ENCODE measurements around the gene BET1L. TPM values are rescaled to one million over a fixed set of nuclear protein-coding genes. Genes with fewer than 3 reads are reported as not detected.
"Not testable (repeated sequence)": the region's sequence is repeated elsewhere in the genome, so short reads cannot be mapped to it uniquely, and the experiment has no call there.

Gene BET1L
- total RNA-seq, 1 donor from 2014 or later, result 15.2 TPM

DNA sequence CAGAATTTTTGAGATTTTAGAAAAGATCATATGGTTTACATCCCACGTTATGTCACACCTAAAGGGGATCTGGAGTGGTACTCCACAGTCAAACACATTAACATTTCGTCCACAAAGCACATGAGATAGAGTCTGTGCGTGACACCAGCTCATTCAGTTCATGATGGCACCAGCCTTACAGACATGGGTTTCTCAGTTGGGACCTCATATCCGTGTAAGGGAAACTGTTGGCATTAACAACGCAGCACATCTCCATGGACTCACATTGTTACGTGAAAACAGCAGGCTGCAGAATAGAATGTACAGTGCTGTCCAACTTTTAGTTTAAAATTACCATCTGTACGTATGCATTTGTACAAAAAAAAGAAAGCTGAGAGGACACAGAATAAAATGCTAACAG lies 14.3 kb upstream of the BET1L start:
- no peak for DNase-seq (ENCODE audit: low read depth)
- TF ChIP-seq, protein P1, sequence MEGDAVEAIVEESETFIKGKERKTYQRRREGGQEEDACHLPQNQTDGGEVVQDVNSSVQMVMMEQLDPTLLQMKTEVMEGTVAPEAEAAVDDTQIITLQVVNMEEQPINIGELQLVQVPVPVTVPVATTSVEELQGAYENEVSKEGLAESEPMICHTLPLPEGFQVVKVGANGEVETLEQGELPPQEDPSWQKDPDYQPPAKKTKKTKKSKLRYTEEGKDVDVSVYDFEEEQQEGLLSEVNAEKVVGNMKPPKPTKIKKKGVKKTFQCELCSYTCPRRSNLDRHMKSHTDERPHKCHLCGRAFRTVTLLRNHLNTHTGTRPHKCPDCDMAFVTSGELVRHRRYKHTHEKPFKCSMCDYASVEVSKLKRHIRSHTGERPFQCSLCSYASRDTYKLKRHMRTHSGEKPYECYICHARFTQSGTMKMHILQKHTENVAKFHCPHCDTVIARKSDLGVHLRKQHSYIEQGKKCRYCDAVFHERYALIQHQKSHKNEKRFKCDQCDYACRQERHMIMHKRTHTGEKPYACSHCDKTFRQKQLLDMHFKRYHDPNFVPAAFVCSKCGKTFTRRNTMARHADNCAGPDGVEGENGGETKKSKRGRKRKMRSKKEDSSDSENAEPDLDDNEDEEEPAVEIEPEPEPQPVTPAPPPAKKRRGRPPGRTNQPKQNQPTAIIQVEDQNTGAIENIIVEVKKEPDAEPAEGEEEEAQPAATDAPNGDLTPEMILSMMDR (conservative IDR thresholded peaks at IDR 0.05; ENCODE audit: low read depth, low read length), result no peak
- H3K4me3 ChIP-seq (ENCODE audit: low read depth, low read length), result no peak overlapping the region

DNA sequence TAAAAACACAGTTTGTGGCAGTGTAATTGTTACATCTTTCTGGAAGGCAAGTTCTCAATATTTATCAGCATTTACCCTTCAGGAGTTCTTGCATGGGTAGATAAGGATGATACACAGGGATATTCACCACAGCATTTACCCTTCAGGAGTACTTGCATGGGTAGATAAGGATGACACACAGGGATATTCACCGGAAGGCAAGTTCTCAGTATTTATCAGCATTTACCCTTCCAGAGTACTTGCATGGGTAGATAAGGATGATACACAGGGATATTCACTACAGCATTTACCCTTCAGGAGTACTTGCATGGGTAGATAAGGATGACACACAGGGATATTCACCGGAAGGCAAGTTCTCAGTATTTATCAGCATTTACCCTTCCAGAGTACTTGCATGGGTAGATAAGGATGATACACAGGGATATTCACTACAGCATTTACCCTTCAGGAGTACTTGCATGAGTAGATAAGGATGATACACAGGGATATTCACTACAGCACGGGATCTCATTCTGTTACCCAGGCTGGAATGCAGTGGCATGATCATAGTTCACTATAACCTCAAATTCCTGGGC lies 13.5 kb upstream of the BET1L start:
- H3K4me3 ChIP-seq (ENCODE audit: low read depth, low read length), result not testable (repeated sequence)

DNA sequence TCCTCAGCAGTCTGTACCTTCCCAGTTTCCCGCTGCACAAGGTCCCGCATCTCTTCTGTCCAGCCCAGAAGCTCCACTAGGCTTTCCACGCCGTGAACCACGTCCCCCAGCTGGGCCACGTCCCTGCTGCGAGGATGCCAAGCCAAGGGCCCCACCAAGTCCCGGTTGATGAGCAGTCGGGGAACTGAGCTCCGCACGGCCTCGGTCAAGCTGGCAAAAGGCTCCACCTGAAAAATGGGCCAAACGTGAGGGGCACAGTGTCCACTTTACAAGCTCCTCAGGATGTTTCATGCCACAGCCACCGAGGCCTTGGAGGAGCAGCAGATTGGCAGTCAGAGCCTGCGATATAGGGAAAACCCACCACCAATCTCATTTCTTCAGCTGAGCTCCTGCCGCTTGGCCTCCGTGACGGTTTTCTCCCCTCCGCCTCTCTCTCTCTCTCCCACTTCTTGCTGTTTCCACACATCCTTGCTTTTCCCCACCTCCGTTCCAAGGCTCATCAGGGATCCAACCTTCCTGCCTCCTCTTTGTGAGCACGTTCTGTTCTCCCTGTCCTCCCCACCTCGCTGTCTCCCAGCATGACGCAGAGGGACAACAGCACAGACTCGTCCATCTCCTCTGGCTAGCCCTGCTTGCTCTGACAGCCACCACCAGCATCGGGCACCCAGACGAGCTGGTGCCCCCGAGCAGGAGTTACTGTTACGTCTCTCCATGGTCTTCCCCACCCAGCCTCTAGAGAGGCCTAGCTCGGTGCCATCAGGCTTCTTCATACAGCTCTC lies 11.8 kb upstream of the BET1L start:
- no peak overlapping the region for H3K4me3 ChIP-seq (ENCODE audit: low read depth, low read length)
- TF ChIP-seq, protein P1 (conservative IDR thresholded peaks at IDR 0.05; ENCODE audit: low read depth, low read length), result no peak
- no peak for DNase-seq (ENCODE audit: low read depth)

More for the DNA sequence above, 13.5 kb upstream of the BET1L start:
- DNase-seq (ENCODE audit: low read depth), result not testable (repeated sequence)

DNA sequence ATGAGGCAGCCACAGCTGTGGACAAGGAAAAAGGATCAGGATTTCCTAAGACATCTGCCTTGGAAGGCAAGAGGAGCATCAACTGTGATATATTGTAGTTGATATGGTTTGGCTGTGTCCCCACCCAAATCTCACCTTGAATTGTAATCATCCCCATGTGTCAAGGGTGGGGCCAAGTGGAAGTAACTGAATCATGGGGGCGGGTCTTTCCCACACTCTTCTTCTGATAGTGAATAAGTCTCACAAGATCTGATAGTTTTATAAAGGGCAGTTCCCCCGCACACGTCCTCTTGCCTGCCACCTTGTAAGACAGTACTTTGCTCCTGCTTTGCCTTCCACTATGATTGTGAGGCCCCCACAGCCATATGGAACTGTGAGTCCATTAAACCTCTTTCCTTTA lies 10.5 kb upstream of the BET1L start:
- no peak overlapping the region for H3K4me3 ChIP-seq (ENCODE audit: low read depth, low read length)
- TF ChIP-seq, protein P1 (conservative IDR thresholded peaks at IDR 0.05; ENCODE audit: low read depth, low read length), result no peak
- DNase-seq (ENCODE audit: low read depth), result no peak

DNA sequence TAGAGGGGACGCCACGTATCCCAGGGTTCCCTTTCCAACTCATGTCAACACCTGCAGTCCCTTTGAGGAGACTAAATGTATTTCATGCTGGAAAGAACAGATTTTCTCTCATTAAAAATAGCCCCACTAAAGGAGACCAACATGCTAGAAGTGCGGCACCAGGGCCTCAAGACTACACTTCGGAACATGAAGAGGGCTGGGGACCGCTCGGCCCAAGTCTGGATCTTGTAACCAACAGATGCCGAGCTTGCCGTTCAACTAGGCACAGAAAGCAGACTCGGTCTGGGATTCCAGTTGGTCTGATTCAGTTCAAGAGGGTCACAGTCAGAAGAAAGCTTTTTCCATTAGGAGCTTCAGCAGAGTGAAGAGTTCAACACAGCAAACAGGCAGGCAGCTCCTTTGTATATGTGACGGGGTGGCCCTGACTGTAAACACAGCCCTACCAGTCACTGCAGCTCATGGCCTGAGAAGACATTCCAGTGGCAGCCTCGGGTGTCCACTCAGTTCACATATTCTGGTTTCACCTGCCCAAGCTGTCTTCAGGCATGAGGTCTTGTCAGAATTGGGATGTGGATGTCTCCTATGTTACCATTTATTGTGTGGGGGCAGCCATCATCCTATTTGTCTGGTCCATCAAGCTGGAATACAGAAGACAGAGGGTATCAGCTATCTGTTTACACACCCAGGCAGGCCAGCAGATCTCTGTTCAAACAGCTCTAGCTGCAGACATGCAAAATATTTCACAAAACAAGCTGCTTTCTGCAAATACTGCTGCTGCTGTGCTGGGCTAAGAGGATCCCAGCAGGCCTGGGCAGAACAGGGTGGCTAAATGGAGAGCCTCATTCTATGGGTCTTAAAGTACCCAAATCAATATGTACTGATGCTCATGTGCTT lies 9.1 kb upstream of the BET1L start:
- TF ChIP-seq, protein P1 (conservative IDR thresholded peaks at IDR 0.05; ENCODE audit: low read depth, low read length), result no peak
- H3K4me3 ChIP-seq (ENCODE audit: low read depth, low read length), result no peak overlapping the region
- no peak for DNase-seq (ENCODE audit: low read depth)

DNA sequence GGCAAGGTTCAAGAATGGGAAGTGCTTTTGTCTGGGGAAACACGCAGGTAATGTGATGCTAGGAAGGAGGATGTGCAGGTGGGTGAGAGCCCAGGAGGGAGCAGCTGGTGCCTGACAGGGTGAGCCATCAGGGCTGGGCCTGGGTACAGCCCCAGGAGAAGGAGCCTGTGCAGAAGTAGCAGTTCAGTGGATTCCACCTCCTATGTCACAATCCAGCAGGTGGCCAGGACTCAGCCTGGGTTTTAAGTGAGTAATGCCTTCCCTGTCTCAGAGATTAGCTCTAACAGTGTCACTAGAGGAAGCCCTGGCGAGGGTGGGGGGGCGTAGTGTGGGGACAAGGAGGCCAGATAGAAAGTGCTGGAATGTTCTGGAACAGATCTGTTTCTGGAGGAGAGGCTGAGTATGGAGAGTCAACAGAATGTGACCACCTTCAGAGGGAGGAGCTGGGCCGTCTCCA lies 8.4 kb upstream of the BET1L start:
- DNase-seq (ENCODE audit: low read depth), result no peak
- H3K4me3 ChIP-seq (ENCODE audit: low read depth, low read length), result no peak overlapping the region
- TF ChIP-seq, protein P1 (conservative IDR thresholded peaks at IDR 0.05; ENCODE audit: low read depth, low read length), result no peak

DNA sequence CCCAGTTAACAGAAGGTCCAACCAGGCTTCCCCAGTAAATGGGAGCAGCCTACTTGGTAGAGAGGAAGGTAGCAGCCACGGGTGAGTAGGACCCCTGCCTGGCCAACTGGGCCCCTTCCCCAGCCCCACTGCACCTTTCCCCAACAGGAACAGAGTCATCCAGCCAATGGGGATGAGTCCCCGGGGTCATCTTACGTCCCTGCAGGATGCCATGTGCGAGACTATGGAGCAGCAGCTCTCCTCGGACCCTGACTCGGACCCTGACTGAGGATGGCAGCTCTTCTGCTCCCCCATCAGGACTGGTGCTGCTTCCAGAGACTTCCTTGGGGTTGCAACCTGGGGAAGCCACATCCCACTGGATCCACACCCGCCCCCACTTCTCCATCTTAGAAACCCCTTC lies 6.9 kb upstream of the BET1L start:
- no peak for DNase-seq (ENCODE audit: low read depth)
- H3K4me3 ChIP-seq (ENCODE audit: low read depth, low read length), result no peak overlapping the region
- TF ChIP-seq, protein P1 (conservative IDR thresholded peaks at IDR 0.05; ENCODE audit: low read depth, low read length), result no peak
